Central memory CD4-positive, alpha-beta T cell (primary cell): ENCODE data around the gene ACYP1.

Experiments
- DNase-seq: peaks from one replicate; pipeline ENCODE4 v3.0.0; 2022
- total RNA-seq, 3 experiments: gene quantifications; one replicate each; lab custom pipeline; 2026; lab: John Stamatoyannopoulos, UW

ACYP1 gene
- 8.5 to 14.7 (median 9.2) reads per million in 3 experiments for total RNA-seq

GRCh38 chr14:75063491-75064204 lies at the start of gene ACYP1:
Gene ACYP1, minus strand, starts transcription at chr14:75064024. Its CDS starts 471 bp downstream, at chr14:75063553.
- DNase-seq, result peak; percentile 82

- no peak for DNase-seq
These were observed 46.1 kb upstream of the ACYP1 start for GRCh38 chr14:75109877-75110276.

- DNase-seq, result no peak
These were observed 43.4 kb upstream of the ACYP1 start for GRCh38 chr14:75107186-75107585.

- no peak for DNase-seq
These were observed 37.7 kb upstream of the ACYP1 start for GRCh38 chr14:75101491-75101890.

GRCh38 chr14:75098682-75099081 lies 34.9 kb upstream of the ACYP1 start:
- no peak for DNase-seq

- no peak for DNase-seq
These were observed 34.4 kb upstream of the ACYP1 start for GRCh38 chr14:75098212-75098611.

GRCh38 chr14:75096959-75097358 lies 33.1 kb upstream of the ACYP1 start:
- no peak for DNase-seq

- DNase-seq, result no peak
These were observed 31.9 kb upstream of the ACYP1 start for GRCh38 chr14:75095690-75096089.

GRCh38 chr14:75094896-75095295 lies 31.1 kb upstream of the ACYP1 start:
- no peak for DNase-seq

- DNase-seq, result no peak
These were observed 28.9 kb upstream of the ACYP1 start for GRCh38 chr14:75092698-75093097.

GRCh38 chr14:75091251-75091650 lies 27.4 kb upstream of the ACYP1 start:
- no peak for DNase-seq

GRCh38 chr14:75090353-75090752 lies 26.5 kb upstream of the ACYP1 start:
- DNase-seq, result no peak

- peak; percentile 39 for DNase-seq
These were observed 24.9 kb upstream of the ACYP1 start for GRCh38 chr14:75088566-75089373.

GRCh38 chr14:75088153-75088552 lies 24.3 kb upstream of the ACYP1 start:
- DNase-seq, result no peak

- no peak for DNase-seq
These were observed 20.7 kb upstream of the ACYP1 start for GRCh38 chr14:75084513-75084912.

- no peak for DNase-seq
These were observed 19.4 kb upstream of the ACYP1 start for GRCh38 chr14:75083271-75083670.

- no peak for DNase-seq
These were observed 17.9 kb upstream of the ACYP1 start for GRCh38 chr14:75081660-75082229.

- DNase-seq, result no peak
These were observed 15.7 kb upstream of the ACYP1 start for GRCh38 chr14:75079521-75079920.

- no peak for DNase-seq
These were observed 14.0 kb upstream of the ACYP1 start for GRCh38 chr14:75077794-75078193.

GRCh38 chr14:75070383-75070782 lies 6.6 kb upstream of the ACYP1 start:
- no peak for DNase-seq

GRCh38 chr14:75069811-75070145 lies 6.0 kb upstream of the ACYP1 start:
- no peak for DNase-seq

- peak; percentile 31 for DNase-seq
These were observed 5.4 kb upstream of the ACYP1 start, which contains the start of gene ZC2HC1C for GRCh38 chr14:75069121-75069810. Gene ZC2HC1C, plus strand, starts transcription at chr14:75069641. Its CDS starts 933 bp downstream, at chr14:75070574.
